GM23248 (cell line): ENCODE data around the gene VCL. TPM values are rescaled to one million over a fixed set of nuclear protein-coding genes. Genes with fewer than 3 reads are reported as not detected.
"Not testable (repeated sequence)": the region's sequence is repeated elsewhere in the genome, so short reads cannot be mapped to it uniquely, and the experiment has no call there.

Source experiments
- DNase-seq: peaks from one replicate; pipeline ENCODE4 v3.0.0-alpha.2; 2015
- H2AFZ ChIP-seq: fragments of 200-600 bp; sonication (generic); 2 replicates; pipeline ENCODE4 v1.6.1; 2016; ENCODE audit warnings: antibody characterized with exemption
- H3F3A ChIP-seq: fragments of 200-600 bp; sonication (generic); 2 replicates; pipeline ENCODE4 v1.6.1; 2016; ENCODE audit warnings: mild to moderate bottlenecking, antibody characterized with exemption, mixed run types; ENCODE audit not compliant: insufficient read depth
- H3K27ac ChIP-seq: fragments of 200-600 bp; sonication (generic); 2 replicates; pipeline ENCODE4 v1.5.1; 2016; ENCODE audit warnings: mild to moderate bottlenecking
- H3K27me3 ChIP-seq: fragments of 200-600 bp; sonication (generic); replicated peaks from 2 replicates; pipeline ENCODE4 v1.6.1; 2016; ENCODE audit warnings: mild to moderate bottlenecking; ENCODE audit not compliant: insufficient read depth
- H3K36me3 ChIP-seq: fragments of 200-600 bp; sonication (generic); 2 replicates; pipeline ENCODE4 v1.6.1; 2016; ENCODE audit warnings: low read depth, mild to moderate bottlenecking
- H3K4me1 ChIP-seq: fragments of 200-600 bp; sonication (generic); 2 replicates; pipeline ENCODE4 v1.6.1; 2016; ENCODE audit warnings: mild to moderate bottlenecking; ENCODE audit not compliant: insufficient read depth
- H3K4me2 ChIP-seq: fragments of 200-600 bp; sonication (generic); one replicate; pipeline ENCODE4 v1.6.1; 2016; ENCODE audit warnings: mild to moderate bottlenecking; ENCODE audit not compliant: unreplicated experiment
- H3K4me3 ChIP-seq: fragments of 200-600 bp; sonication (generic); 2 replicates; pipeline ENCODE4 v1.5.1; 2016; ENCODE audit warnings: mild to moderate bottlenecking
- H3K79me2 ChIP-seq: fragments of 200-600 bp; sonication (generic); 2 replicates; pipeline ENCODE4 v1.6.1; 2016; ENCODE audit warnings: mild to moderate bottlenecking; ENCODE audit not compliant: insufficient read depth
- H3K9ac ChIP-seq: fragments of 200-600 bp; sonication (generic); 2 replicates; pipeline ENCODE4 v1.6.1; 2016; ENCODE audit warnings: mild to moderate bottlenecking
- H3K9me2 ChIP-seq: fragments of 200-600 bp; sonication (generic); 2 replicates; pipeline ENCODE4 v1.6.1; 2016; ENCODE audit warnings: mixed run types, mild to moderate bottlenecking, moderate library complexity; ENCODE audit not compliant: insufficient read depth
- H3K9me3 ChIP-seq: fragments of 200-600 bp; sonication (generic); one replicate; pipeline ENCODE4 v1.6.1; 2017; ENCODE audit warnings: low read depth
- H4K20me1 ChIP-seq: fragments of 200-600 bp; sonication (generic); 2 replicates; pipeline ENCODE4 v1.6.0; 2016; ENCODE audit not compliant: insufficient read depth
- EZH2 ChIP-seq: fragments of 200-600 bp; sonication (generic); IDR thresholded peaks from 2 replicates; pipeline ENCODE4 v1.6.1; 2018; ENCODE audit warnings: antibody characterized with exemption, mild to moderate bottlenecking; ENCODE audit not compliant: insufficient read depth, poor library complexity, severe bottlenecking
- EZH2phosphoT487 ChIP-seq: fragments of 200-600 bp; sonication (generic); IDR thresholded peaks from 2 replicates; pipeline ENCODE4 v1.6.1; 2018; ENCODE audit warnings: antibody characterized with exemption, moderate library complexity, mild to moderate bottlenecking, low read depth; ENCODE audit not compliant: insufficient read depth
- WGBS, 2 experiments: methylation state at CpG; one replicate each; pipeline ENCODE4 v1.1.6; 2015 to 2017; ENCODE audit warnings: low lambda C conversion rate in 2 of 2, low coverage in 1 of 2; ENCODE audit errors: missing lambda C conversion rate in 2 of 2; 5-methylcytosine and 5-hydroxymethylcytosine counted together
- in situ Hi-C: fragments of 300-500 bp; cut with MboI; formaldehyde crosslinking; loops from 2 replicates; pipeline ENCODE4 v1.15.0; 2020
- polyA plus RNA-seq: library from polyadenylated mRNA; unstranded; fragments of >200 nt; fragmentation: Nextera tagmentation; extraction: Ambion mirVana; gene quantifications from 2 replicates; pipeline ENCODE4 v1.2.1, GENCODE V29; 2016
- total RNA-seq: library from RNA; depleted of rRNA; stranded (reverse); fragments of >200 nt; shearing (Covaris generic); gene quantifications from 2 replicates; pipeline ENCODE4 v1.2.3, GENCODE V29; 2014

The VCL gene
- total and polyA plus RNA-seq, 2 experiments from 2014 or later: 177 to 235 TPM

- in situ Hi-C loops: no loop called here
Measured at GRCh38 chr10:73962386-73962785, 35.5 kb upstream of the VCL start.

DNA sequence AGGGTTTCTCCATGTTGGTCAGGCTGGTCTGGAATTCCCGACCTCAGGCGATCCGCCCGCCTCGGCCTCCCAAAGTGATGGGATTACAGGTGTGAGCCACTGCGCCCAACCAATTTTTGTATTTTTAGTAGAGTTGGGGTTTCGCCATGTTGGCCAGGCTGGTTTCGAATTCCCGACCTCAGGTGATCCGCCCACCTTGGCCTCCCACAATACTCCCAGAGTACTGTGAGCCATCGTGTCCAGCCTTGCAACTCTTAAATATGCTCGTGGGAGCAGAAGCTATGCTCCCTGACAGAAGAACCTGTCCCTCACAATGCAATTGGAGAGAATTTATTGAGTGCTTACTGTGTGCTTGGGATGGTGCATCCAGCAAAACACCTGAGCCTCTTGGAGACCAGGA lies 34.4 kb upstream of the VCL start:
- H3K4me2 ChIP-seq, H3K4me3 ChIP-seq, in situ Hi-C loops, H3K79me2 ChIP-seq, H3K9me3 ChIP-seq, H3K9me2 ChIP-seq, H3K27me3 ChIP-seq, DNase-seq, H3K27ac ChIP-seq, H2AFZ ChIP-seq, H3K9ac ChIP-seq, H3K36me3 ChIP-seq, H4K20me1 ChIP-seq: not testable (repeated sequence)
- Histone ChIP-seq H3F3A (peaks cover 36% of the 10 kb centered on the region), H3K4me1 (peaks cover 45% of the 10 kb centered on the region)
- WGBS, 2 experiments: 92 to 93% methylated on average over 12 of the region's 12 CpGs

More at GRCh38 chr10:73962386-73962785, 35.5 kb upstream of the VCL start:
- Histone ChIP-seq H3K36me3 (no peaks in the 10 kb centered on the region), H3K9me2 (no peaks in the 10 kb centered on the region), H3K9me3 (no peaks in the 10 kb centered on the region), H3K4me2 (no peak overlapping the region), H3K79me2 (no peaks in the 10 kb centered on the region), H3K27me3 (no peaks in the 10 kb centered on the region), H3K4me1 (peaks cover 34% of the 10 kb centered on the region), H3K4me3 (no peak overlapping the region), H2AFZ (no peak overlapping the region), H4K20me1 (no peaks in the 10 kb centered on the region), H3K27ac (no peak overlapping the region), H3F3A (peaks cover 29% of the 10 kb centered on the region), H3K9ac (no peak overlapping the region)
- TF ChIP-seq EZH2phosphoT487 (no peak), EZH2 (no peak)
- WGBS, 2 experiments: 93 to 97% methylated on average over 2 of the region's 2 CpGs
- no peak for DNase-seq

DNA sequence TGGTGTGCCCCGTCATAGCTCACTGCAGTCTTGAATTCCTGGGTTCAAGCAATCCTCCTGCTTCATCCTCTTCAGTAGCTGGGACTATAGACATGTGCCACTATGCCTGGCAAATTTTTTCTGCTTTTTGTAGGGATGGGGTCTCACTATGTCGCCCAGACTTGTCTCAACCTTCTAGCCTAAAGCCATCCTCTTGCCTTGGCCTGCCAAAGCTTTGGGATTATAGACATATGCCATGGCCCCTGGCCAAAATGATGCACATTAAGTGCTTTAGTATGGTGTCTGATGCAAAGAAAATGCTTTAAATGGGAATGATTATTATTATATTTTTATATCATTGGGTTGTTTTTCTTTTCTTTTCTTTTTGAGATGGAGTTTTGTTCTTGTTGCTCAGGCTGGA lies 33.2 kb upstream of the VCL start:
- no peaks in the 10 kb centered on the region for H3K9me3 ChIP-seq
- no peaks in the 10 kb centered on the region for H4K20me1 ChIP-seq
- no peaks in the 10 kb centered on the region for H3K27me3 ChIP-seq
- in situ Hi-C loops: no loop called here
- no peak overlapping the region for H2AFZ ChIP-seq
- H3K27ac ChIP-seq: no peak overlapping the region
- H3K79me2 ChIP-seq: no peaks in the 10 kb centered on the region
- WGBS, 2 experiments: 84 to 94% methylated on average over 2 of the region's 2 CpGs
- no peaks in the 10 kb centered on the region for H3K36me3 ChIP-seq
- peaks cover 30% of the 10 kb centered on the region for H3F3A ChIP-seq
- no peaks in the 10 kb centered on the region for H3K9me2 ChIP-seq
- no peak overlapping the region for H3K4me2 ChIP-seq
- DNase-seq: no peak
- peaks cover 39% of the 10 kb centered on the region for H3K4me1 ChIP-seq
- no peak overlapping the region for H3K4me3 ChIP-seq
- TF ChIP-seq EZH2 (no peak), EZH2phosphoT487 (no peak)
- no peak overlapping the region for H3K9ac ChIP-seq

GRCh38 chr10:73965267-73965889 lies 32.5 kb upstream of the VCL start:
- H3K27me3 ChIP-seq, DNase-seq, H3K9me2 ChIP-seq, H3K36me3 ChIP-seq, H3K9me3 ChIP-seq, H4K20me1 ChIP-seq, in situ Hi-C loops, H3K79me2 ChIP-seq: not testable (repeated sequence)
- peak overlapping the region; percentile 68 for H3K27ac ChIP-seq
- 78 to 82% methylated on average over 12 of the region's 12 CpGs for WGBS, 2 experiments
- H3F3A ChIP-seq: peaks cover 24% of the 10 kb centered on the region
- peak overlapping the region; percentile 28; the same call in 1 of the 2 replicates for H3K4me3 ChIP-seq
- peak overlapping the region; percentile 55 for H3K4me2 ChIP-seq
- H3K4me1 ChIP-seq: peaks cover 33% of the 10 kb centered on the region
- H3K9ac ChIP-seq: peak overlapping the region; percentile 19; the same call in 1 of the 2 replicates
- H2AFZ ChIP-seq: peak overlapping the region; percentile 69
